ENCODE measurements around the gene TRPM3.

- TF ChIP-seq EZH2 (IDR thresholded peaks at IDR 0.05; ENCODE audit: borderline replicate concordance, insufficient read depth, low read depth, low read length, poor library complexity, severe bottlenecking) (no peak), CTCF (IDR thresholded peaks at IDR 0.05) (no peak)
These were observed 95.7 kb downstream of the TRPM3 start for GRCh38 chr9:71025728-71026127.
